H9 (cell line): Measurements from ENCODE around the gene VPS13C. TPM values are rescaled to one million over a fixed set of nuclear protein-coding genes. Genes with fewer than 3 reads are reported as not detected.

ENCODE experiments used
- DNase-seq: peaks from one replicate; pipeline ENCODE4 v3.0.0-alpha.2; 2017
- H2AFZ ChIP-seq: one replicate; pipeline ENCODE4 v1.6.1; 2013; ENCODE audit warnings: mild to moderate bottlenecking, low read length, control low read depth, moderate library complexity
- H2AK5ac ChIP-seq: 2 replicates; pipeline ENCODE4 v1.6.1; 2013; ENCODE audit warnings: low read length, control low read depth, mixed read lengths; ENCODE audit not compliant: insufficient read length
- H2BK120ac ChIP-seq: one replicate; pipeline ENCODE4 v1.6.1; 2013; ENCODE audit warnings: low read depth, mild to moderate bottlenecking, low read length, control low read depth, inconsistent platforms; ENCODE audit not compliant: poor library complexity, severe bottlenecking
- H2BK12ac ChIP-seq: 2 replicates; pipeline ENCODE4 v1.6.1; 2013; ENCODE audit warnings: low read length, control low read depth, mixed read lengths, low read depth; ENCODE audit not compliant: insufficient read length
- H2BK15ac ChIP-seq: 2 replicates; pipeline ENCODE4 v1.6.1; 2013; ENCODE audit warnings: low read depth, low read length, control low read depth
- H2BK20ac ChIP-seq: one replicate; pipeline ENCODE4 v1.6.1; 2013; ENCODE audit warnings: low read depth, mild to moderate bottlenecking, low read length, control low read depth, inconsistent platforms; ENCODE audit not compliant: poor library complexity, severe bottlenecking
- H2BK5ac ChIP-seq: 2 replicates; pipeline ENCODE4 v1.6.1; 2013; ENCODE audit warnings: low read length, control low read depth, mixed read lengths; ENCODE audit not compliant: insufficient read length
- H3K14ac ChIP-seq: 2 replicates; pipeline ENCODE4 v1.6.1; 2013; ENCODE audit warnings: low read length, control low read depth; ENCODE audit not compliant: insufficient read depth
- H3K18ac ChIP-seq: 2 replicates; pipeline ENCODE4 v1.6.1; 2013; ENCODE audit warnings: low read depth, mild to moderate bottlenecking, mixed read lengths, low read length, control low read depth; ENCODE audit not compliant: insufficient read length
- H3K23ac ChIP-seq: 2 replicates; pipeline ENCODE4 v1.6.1; 2013; ENCODE audit warnings: low read length, control low read depth, mixed read lengths, low read depth; ENCODE audit not compliant: insufficient read length
- H3K23me2 ChIP-seq: 2 replicates; pipeline ENCODE4 v1.6.1; 2013; ENCODE audit warnings: low read depth, mild to moderate bottlenecking, mixed read lengths, low read length, control low read depth; ENCODE audit not compliant: insufficient read length, poor library complexity, severe bottlenecking
- H3K27ac ChIP-seq: 2 replicates; pipeline ENCODE4 v1.5.1; 2013; ENCODE audit warnings: low read length, control low read depth, mixed read lengths, low read depth; ENCODE audit not compliant: insufficient read length
- H3K27me3 ChIP-seq: 2 replicates; pipeline ENCODE4 v1.6.1; 2013; ENCODE audit warnings: low read length, control low read depth, inconsistent platforms; ENCODE audit not compliant: insufficient read depth
- H3K4ac ChIP-seq: 2 replicates; pipeline ENCODE4 v1.6.1; 2013; ENCODE audit warnings: low read depth, mild to moderate bottlenecking, control low read depth, inconsistent platforms, low read length, moderate library complexity
- H3K4me1 ChIP-seq: 2 replicates; pipeline ENCODE4 v1.6.1; 2013; ENCODE audit warnings: low read length, control low read depth, inconsistent platforms; ENCODE audit not compliant: insufficient read depth
- H3K4me2 ChIP-seq: 2 replicates; pipeline ENCODE4 v1.6.1; 2013; ENCODE audit warnings: low read length, control low read depth, mixed read lengths; ENCODE audit not compliant: insufficient read length, insufficient read depth
- H3K56ac ChIP-seq: 2 replicates; pipeline ENCODE4 v1.6.1; 2013; ENCODE audit warnings: low read depth, mild to moderate bottlenecking, mixed read lengths, low read length, control low read depth; ENCODE audit not compliant: insufficient read length
- H3K79me1 ChIP-seq: 2 replicates; pipeline ENCODE4 v1.6.1; 2013; ENCODE audit warnings: low read depth, mild to moderate bottlenecking, moderate library complexity, low read length, control low read depth, inconsistent platforms; ENCODE audit not compliant: insufficient read depth, poor library complexity, severe bottlenecking
- H3K79me2 ChIP-seq: 2 replicates; pipeline ENCODE4 v1.6.1; 2013; ENCODE audit warnings: low read length, control low read depth, inconsistent platforms; ENCODE audit not compliant: insufficient read depth
- H3K9ac ChIP-seq: 2 replicates; pipeline ENCODE4 v1.6.1; 2013; ENCODE audit warnings: low read length, control low read depth, mixed read lengths; ENCODE audit not compliant: insufficient read length; ENCODE audit errors: extremely low read depth
- H3K9me3 ChIP-seq: one replicate; pipeline ENCODE4 v1.6.1; 2013; ENCODE audit warnings: low read depth, low read length, inconsistent platforms; ENCODE audit not compliant: control insufficient read depth
- H3T11ph ChIP-seq: one replicate; pipeline ENCODE4 v1.6.1; 2013; ENCODE audit warnings: mild to moderate bottlenecking, low read length, control low read depth, inconsistent platforms
- H4K20me1 ChIP-seq: one replicate; pipeline ENCODE4 v1.6.1; 2013; ENCODE audit not compliant: control insufficient read depth, insufficient read length, insufficient read depth
- H4K5ac ChIP-seq: 2 replicates; pipeline ENCODE4 v1.6.1; 2013; ENCODE audit warnings: low read depth, mild to moderate bottlenecking, mixed read lengths, low read length, control low read depth; ENCODE audit not compliant: insufficient read length
- H4K8ac ChIP-seq: replicated peaks from 2 replicates; pipeline ENCODE4 v1.6.1; 2013; ENCODE audit warnings: low read length, control low read depth, mixed read lengths, low read depth; ENCODE audit not compliant: insufficient read length
- H4K91ac ChIP-seq: 2 replicates; pipeline ENCODE4 v1.6.1; 2013; ENCODE audit warnings: low read depth, mild to moderate bottlenecking, moderate library complexity, mixed read lengths, low read length, control low read depth; ENCODE audit not compliant: insufficient read length
- H3K27ac Mint-ChIP-seq, 3 experiments: 2 replicates in 2 of 3; 3 replicates in 1 of 3; pipeline ENCODE4 v1.8.0; 2020 to 2021; ENCODE audit warnings: mixed read lengths in 3 of 3, mild to moderate bottlenecking in 1 of 3, moderate library complexity in 1 of 3
- H3K27me3 Mint-ChIP-seq: 2 replicates; pipeline ENCODE4 v1.8.0; 2021; ENCODE audit warnings: low read depth, mild to moderate bottlenecking, moderate library complexity, mixed read lengths
- H3K36me3 Mint-ChIP-seq, 3 experiments: 2 replicates in 2 of 3; 3 replicates in 1 of 3; pipeline ENCODE4 v1.8.0; 2020 to 2021; ENCODE audit warnings: low read depth in 3 of 3, mixed read lengths in 3 of 3; ENCODE audit not compliant: insufficient read depth in 1 of 3
- H3K4me1 Mint-ChIP-seq, 2 experiments: 2 replicates each; pipeline ENCODE4 v1.8.0; 2020; ENCODE audit warnings: mixed read lengths in 2 of 2
- H3K4me3 Mint-ChIP-seq, 2 experiments: 2 replicates in 1 of 2; 3 replicates in 1 of 2; pipeline ENCODE4 v1.8.0; 2020 to 2021; ENCODE audit warnings: mild to moderate bottlenecking in 2 of 2, mixed read lengths in 2 of 2, moderate library complexity in 1 of 2
- H3K9me3 Mint-ChIP-seq, 2 experiments: 2 replicates in 1 of 2; 3 replicates in 1 of 2; pipeline ENCODE4 v1.8.0; 2020; ENCODE audit warnings: mild to moderate bottlenecking in 2 of 2, mixed read lengths in 2 of 2, moderate library complexity in 1 of 2
- WGBS: extraction: QIAGEN DNeasy Blood & Tissue Kit; methylation state at CpG from one replicate; pipeline ENCODE4 v1.1.7; 2013; ENCODE audit warnings: missing lambda C conversion rate, low lambda C conversion rate, mixed read lengths; ENCODE audit not compliant: insufficient read length; ENCODE audit errors: extremely low coverage; 5-methylcytosine and 5-hydroxymethylcytosine counted together
- total RNA-seq: library from RNA; stranded (reverse); gene quantifications from 2 replicates; pipeline ENCODE4 v1.2.1, GENCODE V29; 2021
- TF ChIP-seq, protein P1 (sequence below): fragments of 200-600 bp; sonication (generic); conservative IDR thresholded peaks from 3 replicates; pipeline ENCODE4 v1.8.0; 2021; ENCODE audit warnings: antibody characterized with exemption, mild to moderate bottlenecking

Gene VPS13C
- total RNA-seq, 1 experiment from 2014 or later, result 14.2 TPM

DNA sequence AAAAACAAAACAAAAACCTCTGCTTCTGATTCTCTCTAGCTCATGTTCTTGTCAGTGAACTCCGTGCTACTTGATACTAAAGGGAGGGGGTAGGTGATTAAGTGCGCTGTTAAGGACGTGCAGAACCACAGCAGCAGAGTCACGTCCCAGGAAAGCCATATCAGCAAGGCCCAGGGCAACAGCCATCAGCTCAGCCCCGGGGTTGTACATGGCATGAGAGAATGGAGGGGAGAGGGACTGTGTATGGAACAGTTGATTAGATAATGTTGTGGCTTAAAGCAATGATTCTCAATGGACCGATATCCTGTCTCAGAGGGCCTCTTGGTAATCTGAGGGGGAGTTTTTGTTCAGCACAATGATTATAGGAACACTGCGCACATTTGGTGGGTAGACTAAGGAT is 34.1 kb upstream of the VPS13C start:
- TF ChIP-seq, protein P1, sequence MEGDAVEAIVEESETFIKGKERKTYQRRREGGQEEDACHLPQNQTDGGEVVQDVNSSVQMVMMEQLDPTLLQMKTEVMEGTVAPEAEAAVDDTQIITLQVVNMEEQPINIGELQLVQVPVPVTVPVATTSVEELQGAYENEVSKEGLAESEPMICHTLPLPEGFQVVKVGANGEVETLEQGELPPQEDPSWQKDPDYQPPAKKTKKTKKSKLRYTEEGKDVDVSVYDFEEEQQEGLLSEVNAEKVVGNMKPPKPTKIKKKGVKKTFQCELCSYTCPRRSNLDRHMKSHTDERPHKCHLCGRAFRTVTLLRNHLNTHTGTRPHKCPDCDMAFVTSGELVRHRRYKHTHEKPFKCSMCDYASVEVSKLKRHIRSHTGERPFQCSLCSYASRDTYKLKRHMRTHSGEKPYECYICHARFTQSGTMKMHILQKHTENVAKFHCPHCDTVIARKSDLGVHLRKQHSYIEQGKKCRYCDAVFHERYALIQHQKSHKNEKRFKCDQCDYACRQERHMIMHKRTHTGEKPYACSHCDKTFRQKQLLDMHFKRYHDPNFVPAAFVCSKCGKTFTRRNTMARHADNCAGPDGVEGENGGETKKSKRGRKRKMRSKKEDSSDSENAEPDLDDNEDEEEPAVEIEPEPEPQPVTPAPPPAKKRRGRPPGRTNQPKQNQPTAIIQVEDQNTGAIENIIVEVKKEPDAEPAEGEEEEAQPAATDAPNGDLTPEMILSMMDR, result no peak
- no peaks in the 10 kb centered on the region for H3K36me3 Mint-ChIP-seq
- H3K27me3 Mint-ChIP-seq, result no peaks in the 10 kb centered on the region
- no peak overlapping the region for H3K18ac ChIP-seq
- H2BK5ac ChIP-seq, result no peak overlapping the region
- H3K4me1 Mint-ChIP-seq, result no peaks in the 10 kb centered on the region
- no peaks in the 10 kb centered on the region for H3K23me2 ChIP-seq
- H2BK120ac ChIP-seq, result no peak overlapping the region
- DNase-seq, result no peak
- H3K27ac Mint-ChIP-seq, result peak overlapping the region in 1 of 3 experiments; percentile 33; a peak in 1 of 7 replicates
- H3K4ac ChIP-seq, result no peak overlapping the region
- no peaks in the 10 kb centered on the region for H3K9me3 ChIP-seq
- H3K27me3 ChIP-seq, result no peaks in the 10 kb centered on the region
- H2BK15ac ChIP-seq, result no peak overlapping the region
- no peak overlapping the region for H4K91ac ChIP-seq
- H2BK12ac ChIP-seq, result no peak overlapping the region
- no peak overlapping the region for H3K56ac ChIP-seq
- H2BK20ac ChIP-seq, result no peak overlapping the region
- no peaks in the 10 kb centered on the region for H3K79me2 ChIP-seq
- H3K27ac ChIP-seq, result no peak overlapping the region
- no peaks in the 10 kb centered on the region for H3K79me1 ChIP-seq
- H3K4me1 ChIP-seq, result no peaks in the 10 kb centered on the region
- no peak overlapping the region for H3K23ac ChIP-seq
- H3K4me2 ChIP-seq, result no peak overlapping the region
- no peak overlapping the region for H4K5ac ChIP-seq
- no peak overlapping the region for H2AFZ ChIP-seq
- H3K14ac ChIP-seq, result no peak overlapping the region
- WGBS, result no CpG with 5 or more reads among the region's 7 CpGs
- H4K8ac ChIP-seq, result no peak overlapping the region
- no peak overlapping the region for H3K9ac ChIP-seq
- no peak overlapping the region for H3T11ph ChIP-seq
- H3K9me3 Mint-ChIP-seq, result no peaks in the 10 kb centered on the region
- H3K4me3 Mint-ChIP-seq, result no peak overlapping the region; a peak in 1 of 5 replicates
- no peaks in the 10 kb centered on the region for H4K20me1 ChIP-seq
- no peak overlapping the region for H2AK5ac ChIP-seq
